Heart right ventricle (tissue), 16 donors: ENCODE data around the gene P2RX3. TPM values are rescaled to one million over a fixed set of nuclear protein-coding genes. Genes with fewer than 3 reads are reported as not detected.

Experiments
- ATAC-seq, 8 donors: fragments of 200-7000 bp; cut with Tn5 transposase; one replicate each; pipeline ENCODE4 v1.9.1; 2020; ENCODE audit warnings: mild to moderate bottlenecking in 8 of 8, moderate library complexity in 8 of 8, moderate number of reproducible peaks in 1 of 8
- DNase-seq, 2 donors: peaks; one replicate each; pipeline ENCODE4 v3.0.0-alpha.2; 2020
- H3K27ac ChIP-seq, 10 donors: fragments of 200-600 bp; sonication (generic) in 2 of 10; one replicate each; pipeline versions ENCODE4 v1.5.0 to v1.8.0; 2020 to 2022; ENCODE audit warnings: mild to moderate bottlenecking in 3 of 10
- H3K27me3 ChIP-seq, 7 donors: fragments of 200-600 bp; one replicate each; pipeline ENCODE4 v1.8.0; 2021 to 2022; ENCODE audit warnings: mild to moderate bottlenecking in 2 of 7
- H3K36me3 ChIP-seq, 9 donors: fragments of 200-600 bp; sonication (generic) in 1 of 9; one replicate each; pipeline versions ENCODE4 v1.5.0 to v1.8.0; 2020 to 2022; ENCODE audit warnings: mild to moderate bottlenecking in 2 of 9
- H3K4me1 ChIP-seq, 9 donors: fragments of 200-600 bp; sonication (generic) in 1 of 9; one replicate each; pipeline versions ENCODE4 v1.5.0 to v1.8.0; 2020 to 2022; ENCODE audit warnings: mild to moderate bottlenecking in 4 of 9
- H3K4me3 ChIP-seq, 10 donors: fragments of 200-600 bp; sonication (generic) in 2 of 10; one replicate each; pipeline versions ENCODE4 v1.5.0 to v1.8.0; 2020 to 2022; ENCODE audit warnings: mild to moderate bottlenecking in 7 of 10, moderate library complexity in 2 of 10
- H3K9me3 ChIP-seq, 11 donors: fragments of 200-600 bp in 10 of 11; sonication (generic) in 2 of 11; one replicate each; pipeline versions ENCODE4 v1.5.0 to v1.8.0; 2013 to 2022; ENCODE audit warnings: mild to moderate bottlenecking in 2 of 11, control low read depth in 1 of 11, moderate library complexity in 1 of 11
- CTCF ChIP-seq, 9 donors: fragments of 200-600 bp; sonication (generic) in 2 of 9; IDR thresholded peaks; one replicate each; pipeline versions ENCODE4 v1.5.0 to v1.8.0; 2021 to 2022; ENCODE audit warnings: antibody characterized with exemption in 9 of 9, mild to moderate bottlenecking in 5 of 9, moderate library complexity in 1 of 9
- WGBS, 2 donors: extraction: QIAGEN DNeasy Blood & Tissue Kit; methylation state at CpG; one replicate each; pipeline ENCODE4 v1.1.7; 2013; ENCODE audit warnings: inconsistent platforms in 1 of 2; 5-methylcytosine and 5-hydroxymethylcytosine counted together
- intact Hi-C, 10 donors: fragments of 100-400 bp; cut with DNase I; formaldehyde crosslinking; loops; one replicate each; pipeline versions ENCODE4 v1.11.1 to v1.14.2; 2022
- polyA plus RNA-seq, 2 donors: library from polyadenylated mRNA; stranded (reverse); fragments of 200-250 nt; gene quantifications; one replicate each; pipeline ENCODE4 v1.2.3, GENCODE V29; 2013
- total RNA-seq, 10 donors: library from RNA; stranded (reverse); fragmentation: NEBNext Ultra II Directional in 3 of 10; extraction: Animal tissue kit (Norgen Biotek cat#: 25700) in 3 of 10; gene quantifications; one replicate each; pipeline versions ENCODE4 v1.2.1 to v1.2.4, GENCODE V29; 2021 to 2023
- donor health status: Arrhythmogenic right ventricular cardiomyopathy.
- donor health status: ischemic (EF 13 %, LVEDD 7.1; RV severe dilation, severe dysfunction).
- donor health status: healthy with polysubstance abuse.
- donor health status: DM: no; HTN: yes; CAD: no.
- donor health status: DM: no; HTN: no; CAD: no.
- donor health status: ischemic (EF 25% LVEDD 6.9; RV normal size, moderate dysfunction).
- donor health status: ischemic (EF 25% LVEDD 5.7; RV mildly dilated, moderate dysfunction).
- donor health status: healthy.
- donor health status: DM: yes; HTN: yes; CAD: no.
- donor health status: Ischemic cardiomyopathy.
- donor health status: ischemic (EF 35%, LVEDD 5.7; RV mildly dilated, moderate dysfunction).
- donor health status: nonischemic (EF 11% LVEDD 7.7; RV severe dilation, severe dysfunction).
- donor health status: DM: yes; HTN: yes; CAD: no.
- donor health status: PGD.
- donor health status: ischemic (EF 29% LVEDD 5.4; RV normal size, mild dysfunction).
- donor health status: nonischemic (EF 23%, LVEDD 6.1; RV moderate dilation, normal function).

Gene P2RX3
- total and polyA plus RNA-seq, 12 donors, result 0.32 to 5.1 (median 1.4) TPM

GRCh38 chr11:57406337-57406904, 68.3 kb downstream of the P2RX3 start:
- no peaks in the 10 kb centered on the region for H3K9me3 ChIP-seq
- H3K27me3 ChIP-seq, result no peaks in the 10 kb centered on the region
- peaks cover 6 to 38% (median 30%) of the 10 kb centered on the region in 9 donors for H3K4me1 ChIP-seq
- intact Hi-C loops, result loop anchor here in 2 of 10 donors (5.0 kb wide), 2 partner anchors 49 to 54 kb away; no protein-coding TSS in a partner anchor
- peaks cover 0 to 52% (median 40%) of the 10 kb centered on the region in 9 donors for H3K36me3 ChIP-seq
- H3K27ac ChIP-seq, result peak overlapping the region in 9 of 10 donors; percentile 49 to 82 (median 73)
- TF ChIP-seq CTCF (IDR thresholded peaks at IDR 0.05), result no peak
- H3K4me3 ChIP-seq, result no peak overlapping the region
- ATAC-seq, result peak; percentile 74 to 89 (median 79)
- peak; percentile 25 to 49 for DNase-seq
- WGBS, 2 donors, result 45 to 57% methylated on average over 4 of the region's 4 CpGs

- H3K36me3 ChIP-seq, result peaks cover 0 to 61% (median 43%) of the 10 kb centered on the region in 9 donors
- 61 to 68% methylated on average over 9 of the region's 9 CpGs for WGBS, 2 donors
- H3K4me1 ChIP-seq, result peaks cover 6 to 38% (median 30%) of the 10 kb centered on the region in 9 donors
- peak; percentile 36 to 92 (median 78) for ATAC-seq
- peak; percentile 43 to 64 for DNase-seq
- no peaks in the 10 kb centered on the region for H3K9me3 ChIP-seq
- peak in 3 of 9 donors; percentile 24 to 42 (median 30) for TF ChIP-seq CTCF (IDR thresholded peaks at IDR 0.05)
- intact Hi-C loops, result loop anchor here in 2 of 10 donors (5.0 kb wide), 2 partner anchors 50 to 55 kb away; no protein-coding TSS in a partner anchor
- H3K4me3 ChIP-seq, result no peak overlapping the region
- peak overlapping the region in 9 of 10 donors; percentile 49 to 82 (median 73) for H3K27ac ChIP-seq
- no peaks in the 10 kb centered on the region for H3K27me3 ChIP-seq
These were observed 69.1 kb downstream of the P2RX3 start for GRCh38 chr11:57407010-57407920.

- intact Hi-C loops, result loop anchor here in 2 of 10 donors (5.0 kb wide), 2 partner anchors 51 to 56 kb away; no protein-coding TSS in a partner anchor
- H3K27ac ChIP-seq, result peak overlapping the region in 8 of 10 donors; percentile 53 to 82 (median 74)
- H3K27me3 ChIP-seq, result no peaks in the 10 kb centered on the region
- H3K9me3 ChIP-seq, result no peaks in the 10 kb centered on the region
- H3K4me3 ChIP-seq, result no peak overlapping the region
- ATAC-seq, result no peak
- 96% methylated on average over 8 of the region's 8 CpGs for WGBS, 2 donors
- peaks cover 6 to 45% (median 37%) of the 10 kb centered on the region in 9 donors for H3K4me1 ChIP-seq
- H3K36me3 ChIP-seq, result peaks cover 0 to 68% (median 43%) of the 10 kb centered on the region in 9 donors
- DNase-seq, result no peak
- no peak for TF ChIP-seq CTCF (IDR thresholded peaks at IDR 0.05)
These were observed 69.9 kb downstream of the P2RX3 start for GRCh38 chr11:57407941-57408475.

DNA sequence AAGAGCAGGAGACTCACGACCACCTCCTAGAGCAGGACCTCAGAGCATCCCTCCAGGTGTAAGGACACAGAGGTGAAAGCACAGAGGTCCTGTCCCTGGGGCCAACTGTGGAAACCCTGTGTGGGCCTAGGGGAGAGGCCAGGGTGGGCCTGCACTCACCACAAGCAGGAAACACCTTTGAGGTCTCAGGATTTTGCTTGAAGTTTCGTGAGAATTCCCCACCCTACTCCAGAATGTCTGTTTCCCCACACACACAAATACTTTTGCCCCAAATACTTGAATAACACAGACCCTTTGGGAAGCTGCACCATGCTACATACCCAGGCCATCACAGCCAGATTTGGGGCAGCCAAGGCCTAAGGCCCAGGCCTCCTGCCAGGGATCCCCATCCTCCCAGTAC, 70.6 kb downstream of the P2RX3 start:
- intact Hi-C loops, result loop anchor here in 2 of 10 donors (5.0 kb wide), 2 partner anchors 51 to 56 kb away; no protein-coding TSS in a partner anchor
- 85 to 93% methylated on average over 2 of the region's 2 CpGs for WGBS, 2 donors
- Histone ChIP-seq H3K4me1 (peaks cover 6 to 53% (median 45%) of the 10 kb centered on the region in 9 donors), H3K27me3 (no peaks in the 10 kb centered on the region), H3K4me3 (no peak overlapping the region), H3K27ac (peak overlapping the region in 5 of 10 donors; percentile 1 to 79 (median 23)), H3K9me3 (no peaks in the 10 kb centered on the region), H3K36me3 (peaks cover 0 to 76% (median 46%) of the 10 kb centered on the region in 9 donors)
- DNase-seq (no peak), ATAC-seq (no peak)
- no peak for TF ChIP-seq CTCF (IDR thresholded peaks at IDR 0.05)
